GM23338 (cell line): ENCODE measurements around the gene NKX2-4.

Experiments used
- CREB1 ChIP-seq: fragments of 250-450 bp; sonication (Bioruptor Pico); IDR thresholded peaks from 2 replicates; pipeline ENCODE4 v1.5.0; 2020; ENCODE audit warnings: low read depth, mild to moderate bottlenecking, moderate library complexity
- CTCF ChIP-seq, 2 experiments: fragments of 200-600 bp in 1 of 2; sonication (generic) in 1 of 2; conservative IDR thresholded peaks; 2 replicates each; pipeline versions ENCODE4 v1.5.1 to v1.6.1; 2016 to 2017; ENCODE audit warnings: antibody characterized with exemption in 2 of 2, low read depth in 2 of 2, mild to moderate bottlenecking in 2 of 2, moderate library complexity in 1 of 2
- EZH2 ChIP-seq: fragments of 200-600 bp; sonication (generic); IDR thresholded peaks from one replicate; pipeline ENCODE4 v1.8.0; 2017; ENCODE audit warnings: antibody characterized with exemption, mild to moderate bottlenecking, low read depth; ENCODE audit not compliant: unreplicated experiment
- EZH2phosphoT487 ChIP-seq: fragments of 200-600 bp; sonication (generic); IDR thresholded peaks from one replicate; pipeline ENCODE4 v1.8.1; 2018; ENCODE audit warnings: antibody characterized with exemption; ENCODE audit not compliant: unreplicated experiment
- JUNB ChIP-seq: IDR thresholded peaks from one replicate; pipeline ENCODE4 v1.6.1; 2016; ENCODE audit warnings: antibody characterized with exemption; ENCODE audit not compliant: unreplicated experiment
- POLR2AphosphoS5 ChIP-seq: IDR thresholded peaks from 2 replicates; pipeline ENCODE4 v1.6.1; 2016; ENCODE audit warnings: antibody characterized with exemption, low read depth
- REST ChIP-seq: IDR thresholded peaks from one replicate; pipeline ENCODE4 v1.6.1; 2018; ENCODE audit warnings: antibody characterized with exemption; ENCODE audit not compliant: unreplicated experiment
- STAT1 ChIP-seq: IDR thresholded peaks from one replicate; pipeline ENCODE4 v1.6.1; 2016; ENCODE audit warnings: antibody characterized with exemption; ENCODE audit not compliant: unreplicated experiment
- ZNF331 ChIP-seq: fragments of 250-450 bp; sonication (Bioruptor Pico); IDR thresholded peaks from 2 replicates; pipeline ENCODE4 v1.5.0; 2020; ENCODE audit warnings: low read depth, mild to moderate bottlenecking, moderate library complexity
- ZNF462 ChIP-seq: fragments of 250-450 bp; sonication (Bioruptor Pico); IDR thresholded peaks from 2 replicates; pipeline ENCODE4 v1.5.0; 2020; ENCODE audit warnings: mild to moderate bottlenecking, moderate library complexity

GRCh38 chr20:21397341-21398108, at the start of gene NKX2-4:
- TF ChIP-seq EZH2, result peak; percentile 78
- no peak for TF ChIP-seq CTCF (conservative IDR thresholded peaks at IDR 0.05; ENCODE audit: low read depth in 2 of 2)
- no peak for TF ChIP-seq CREB1 (CRISPR knock-in tag)
- TF ChIP-seq JUNB, result no peak
- TF ChIP-seq ZNF331 (CRISPR knock-in tag), result no peak
- TF ChIP-seq ZNF462, result no peak
- no peak for TF ChIP-seq POLR2AphosphoS5
- no peak for TF ChIP-seq EZH2phosphoT487
- no peak for TF ChIP-seq REST
- TF ChIP-seq STAT1, result no peak
